ENCODE results near the gene ISL2.

The ISL2 gene

DNA sequence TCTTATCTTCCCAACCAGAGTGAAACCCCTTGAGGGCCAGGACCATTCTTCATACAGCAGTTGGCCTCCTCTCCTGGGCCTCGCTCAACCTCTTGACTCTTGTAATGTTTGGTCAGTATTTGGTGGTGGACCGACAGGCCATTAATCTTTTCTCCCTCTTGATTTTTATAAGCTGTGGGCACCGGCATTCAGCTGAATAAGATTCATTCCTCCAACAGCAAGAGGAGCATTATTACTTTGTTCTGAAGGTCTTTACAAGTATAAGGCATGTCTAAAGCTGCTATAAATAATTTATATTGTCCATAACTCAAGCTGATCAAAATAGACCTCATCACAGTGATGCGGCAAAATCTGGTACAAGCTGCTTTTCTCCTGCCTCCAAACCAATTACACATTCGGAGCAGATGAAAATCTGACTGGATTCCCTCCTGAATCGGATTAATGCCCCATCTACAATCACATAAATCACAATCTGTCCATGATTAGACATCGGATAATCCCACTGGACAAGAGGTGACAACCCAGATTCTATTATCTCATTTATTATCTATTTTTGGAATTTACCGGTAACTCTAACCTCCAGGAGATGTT, 8.4 kb upstream of the ISL2 start:
- no peak for DNase-seq

DNA sequence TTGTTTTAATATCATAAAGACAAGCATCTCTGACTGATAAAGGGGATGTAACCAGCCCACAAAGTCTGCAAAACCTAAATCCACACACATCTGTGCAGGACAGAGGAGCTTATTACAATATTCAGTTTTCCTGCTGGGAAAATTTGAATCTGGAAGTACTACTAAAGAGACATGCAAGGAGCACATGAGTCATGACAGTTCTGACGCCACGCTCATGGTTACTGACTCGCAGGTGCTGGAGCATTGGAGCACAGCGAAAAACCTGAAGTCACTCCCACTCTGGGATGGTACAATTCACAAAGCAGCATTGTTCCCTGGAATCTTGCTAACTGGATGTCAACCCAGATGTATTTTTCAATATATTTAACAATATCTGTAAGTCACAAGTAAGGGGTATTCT, 7.6 kb upstream of the ISL2 start:
- no peak for DNase-seq

DNA sequence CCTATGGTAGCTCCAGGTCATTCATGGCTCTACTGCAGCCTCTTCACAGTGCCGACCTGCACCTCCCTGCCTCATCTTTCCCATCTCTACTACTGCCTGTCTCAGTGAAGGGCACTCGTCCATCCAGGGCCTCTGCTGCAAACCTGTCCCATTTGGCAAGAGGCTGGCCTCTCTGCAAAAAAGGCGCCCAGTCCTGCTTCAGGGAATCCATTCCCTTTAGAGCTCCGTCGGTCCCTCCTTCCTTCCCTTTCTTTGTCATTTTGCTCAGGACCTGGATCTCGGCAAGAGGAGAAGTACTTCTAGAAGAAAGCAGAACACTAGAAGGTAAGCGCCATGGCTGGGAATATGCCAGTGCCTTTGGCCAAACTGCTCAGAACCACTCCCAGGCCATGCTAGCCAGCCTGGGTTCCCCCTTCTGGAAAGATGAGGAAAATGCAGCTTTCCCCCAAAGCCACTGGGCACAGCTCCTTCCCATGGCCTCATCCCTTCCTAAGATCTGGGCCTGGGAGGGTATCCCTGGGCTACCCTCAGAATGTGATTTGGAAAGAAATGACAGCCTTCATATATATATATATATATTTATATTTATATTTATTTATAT, 6.4 kb upstream of the ISL2 start:
- DNase-seq: no peak

DNA sequence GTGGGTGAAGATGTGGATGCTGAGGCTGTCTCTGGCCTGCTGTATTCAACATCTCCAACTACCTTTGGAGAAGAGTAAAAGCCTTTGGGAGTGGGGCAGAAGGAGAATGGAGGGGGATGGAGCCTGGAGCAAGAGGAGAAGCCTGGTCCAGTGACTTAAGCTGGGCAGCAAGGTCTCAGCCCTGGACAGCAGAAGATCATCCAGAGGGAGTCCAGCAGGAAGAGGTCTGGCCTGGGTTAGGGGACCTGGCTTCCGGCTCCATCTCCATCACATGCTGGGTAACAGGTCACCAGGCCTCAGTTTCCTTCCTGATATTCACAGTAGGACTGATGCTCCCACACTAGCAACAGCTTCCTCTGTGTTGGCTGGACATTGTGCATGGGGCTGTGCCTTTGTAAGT, 3.8 kb upstream of the ISL2 start:
- DNase-seq: no peak

DNA sequence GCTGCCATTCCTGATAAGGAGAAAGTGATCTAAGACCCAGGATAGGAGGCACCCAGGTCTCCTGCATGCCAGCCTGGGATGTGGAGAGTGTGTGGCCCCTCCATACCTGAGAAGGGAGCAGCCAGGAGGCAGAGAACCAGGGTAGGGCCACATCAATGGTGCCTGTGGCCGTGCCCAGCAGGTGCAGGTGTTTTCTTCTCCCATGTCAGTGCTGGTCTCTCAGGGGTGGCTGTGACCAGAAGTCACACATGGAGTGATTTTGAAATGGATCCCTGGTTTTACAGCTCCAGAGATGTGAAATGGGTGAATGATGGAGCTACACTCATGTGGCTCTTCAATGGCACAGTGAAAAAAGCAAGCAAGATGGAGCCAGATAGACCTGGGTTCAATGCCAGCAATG, 3.3 kb upstream of the ISL2 start:
- DNase-seq: no peak

DNA sequence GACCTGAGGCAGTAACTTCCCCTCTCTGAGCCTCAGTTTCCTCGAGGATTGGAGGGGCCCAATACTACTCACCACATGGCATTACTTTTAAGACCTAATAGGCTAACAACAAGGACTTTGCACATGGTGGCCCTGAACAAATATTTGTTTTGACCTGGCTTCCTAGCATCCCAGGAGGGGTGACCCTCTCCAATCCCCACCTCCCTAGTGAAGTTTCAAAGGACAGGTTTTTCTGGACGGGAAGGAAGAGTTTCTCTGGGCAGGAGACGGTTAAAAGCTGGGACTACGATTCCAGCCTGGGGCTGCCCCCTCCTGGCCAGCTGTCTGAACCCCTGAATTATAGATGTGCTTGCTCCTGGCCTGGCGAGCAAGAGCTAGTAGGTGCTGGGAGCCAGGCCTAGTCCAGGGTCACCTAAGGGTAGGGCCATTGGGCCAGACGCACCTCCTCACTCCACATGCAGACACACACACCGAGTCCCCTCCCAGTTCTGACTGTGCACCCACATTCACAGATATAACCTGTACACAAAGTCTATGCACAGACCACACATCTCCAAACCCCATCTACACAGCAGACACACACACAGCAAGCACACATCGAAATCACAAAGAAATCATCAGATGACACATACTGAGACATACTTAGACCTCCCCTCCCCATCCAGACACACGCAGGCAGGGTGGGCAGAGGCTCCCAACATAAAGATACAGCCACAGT, 2.7 kb upstream of the ISL2 start:
- DNase-seq: no peak

DNA sequence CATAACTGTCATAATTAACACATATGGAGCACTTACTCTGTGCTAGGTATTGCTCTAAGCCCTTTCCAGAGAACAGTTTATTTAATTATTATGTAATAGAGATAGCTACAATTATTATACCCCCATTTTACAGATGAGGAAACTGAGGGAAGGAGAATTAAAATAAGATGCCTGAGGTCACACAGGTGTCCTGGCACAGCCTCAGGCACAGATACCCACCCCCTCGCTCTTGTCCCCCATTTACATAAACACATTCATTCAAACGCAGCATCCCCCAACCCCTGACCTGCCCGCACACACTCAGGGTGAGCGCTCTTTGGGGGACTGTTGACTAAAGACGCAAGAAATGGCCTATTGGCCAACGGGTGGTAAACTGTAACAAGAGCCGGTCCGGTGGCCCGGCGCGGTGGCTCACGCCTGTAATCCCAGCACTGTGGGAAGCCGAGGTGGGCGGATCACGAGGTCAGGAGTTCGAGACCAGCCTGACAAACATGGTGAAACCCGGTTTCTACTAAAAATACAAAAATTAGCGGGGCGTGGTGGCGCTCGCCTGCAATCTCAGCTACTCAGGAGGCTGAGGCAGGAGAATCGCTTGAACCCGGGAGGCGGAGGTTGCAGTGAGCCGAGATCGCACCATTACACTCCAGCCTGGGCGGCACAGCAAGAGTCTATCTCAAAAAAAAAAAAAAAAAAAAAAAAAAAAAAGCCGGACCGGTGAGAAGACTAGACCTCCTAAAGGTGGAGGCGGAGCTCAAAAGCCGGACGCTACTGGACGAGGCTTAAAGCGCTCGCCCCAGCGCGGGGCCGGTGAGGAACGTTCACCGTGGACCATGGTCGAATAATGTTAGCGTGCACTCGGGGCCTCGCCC, 1.9 kb upstream of the ISL2 start:
- no peak for DNase-seq

DNA sequence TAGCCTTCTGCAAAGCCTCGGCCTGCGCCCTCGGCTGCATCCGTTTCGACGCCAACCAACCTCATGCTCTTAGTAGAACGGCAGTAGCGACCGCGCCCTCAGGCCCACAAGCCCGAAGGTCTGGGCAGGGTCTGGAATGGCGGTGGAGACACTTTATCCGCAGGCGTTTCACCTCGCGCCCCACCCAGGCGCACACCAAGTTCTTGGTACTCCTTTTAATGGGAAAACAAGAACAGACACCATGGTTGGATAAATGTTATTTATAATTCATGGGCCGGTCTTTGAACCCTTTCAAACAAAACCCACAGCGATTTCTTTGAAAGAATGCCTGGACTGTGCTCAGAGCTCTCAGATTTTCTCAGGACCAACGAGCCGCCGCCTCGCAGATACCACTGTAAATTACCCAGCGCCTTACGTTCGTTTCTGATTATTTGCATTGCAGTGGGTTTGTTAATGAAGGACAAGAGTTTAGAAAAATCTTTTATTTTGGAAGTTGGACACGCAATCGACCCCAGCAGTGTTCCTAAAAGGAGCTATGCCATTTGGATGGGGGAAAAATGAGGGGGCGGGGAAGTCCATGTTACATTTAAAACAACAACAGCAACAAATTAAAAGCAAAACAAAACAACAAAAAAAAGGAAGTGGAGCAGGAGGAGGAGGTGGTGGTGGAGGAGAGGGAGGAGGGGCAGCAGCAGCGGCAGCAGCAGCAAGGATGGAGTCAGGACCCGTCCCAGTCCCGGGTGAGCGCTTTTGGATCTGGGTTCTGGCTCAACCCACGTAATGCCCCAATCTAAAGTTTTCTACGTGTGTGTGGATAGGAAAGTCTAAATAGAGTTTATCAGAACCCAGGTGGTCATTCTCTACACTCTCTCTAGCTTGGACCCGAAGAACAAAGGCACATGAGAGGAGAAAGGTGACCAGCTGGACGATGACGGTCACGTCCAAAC, 993 bp upstream of the ISL2 start:
- DNase-seq: no peak

DNA sequence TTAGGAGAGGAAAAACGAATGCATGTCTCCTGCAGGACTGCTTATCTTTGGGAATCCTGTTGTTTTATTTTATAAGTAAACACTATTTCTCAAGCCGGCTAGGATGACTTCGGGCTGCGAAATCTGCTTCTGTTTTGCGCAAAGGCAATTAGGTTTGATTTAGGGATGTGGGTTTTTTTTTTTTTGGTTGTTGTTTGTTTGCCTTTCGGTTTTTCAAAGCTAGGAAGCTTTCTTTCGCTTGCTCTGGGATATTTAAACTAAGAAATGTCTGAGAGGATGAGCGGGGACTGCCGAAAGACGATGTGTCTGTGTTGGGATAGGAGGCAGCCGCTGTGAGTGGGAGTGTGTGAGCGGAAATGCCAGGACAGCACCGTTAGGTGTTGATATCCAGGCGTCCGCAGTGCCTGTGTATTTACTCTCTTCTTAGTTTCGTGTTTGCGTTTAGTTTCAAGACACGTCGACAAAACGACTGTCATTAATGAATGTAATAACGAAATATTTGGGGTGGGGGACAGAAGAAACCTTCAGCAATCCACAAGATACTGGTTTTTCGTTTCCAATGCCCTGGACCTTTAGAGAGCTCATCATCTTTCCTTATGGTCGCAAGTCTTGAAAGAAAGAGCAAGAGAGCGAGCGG, 604 bp downstream of the ISL2 start:
- peak; percentile 23 for DNase-seq

DNA sequence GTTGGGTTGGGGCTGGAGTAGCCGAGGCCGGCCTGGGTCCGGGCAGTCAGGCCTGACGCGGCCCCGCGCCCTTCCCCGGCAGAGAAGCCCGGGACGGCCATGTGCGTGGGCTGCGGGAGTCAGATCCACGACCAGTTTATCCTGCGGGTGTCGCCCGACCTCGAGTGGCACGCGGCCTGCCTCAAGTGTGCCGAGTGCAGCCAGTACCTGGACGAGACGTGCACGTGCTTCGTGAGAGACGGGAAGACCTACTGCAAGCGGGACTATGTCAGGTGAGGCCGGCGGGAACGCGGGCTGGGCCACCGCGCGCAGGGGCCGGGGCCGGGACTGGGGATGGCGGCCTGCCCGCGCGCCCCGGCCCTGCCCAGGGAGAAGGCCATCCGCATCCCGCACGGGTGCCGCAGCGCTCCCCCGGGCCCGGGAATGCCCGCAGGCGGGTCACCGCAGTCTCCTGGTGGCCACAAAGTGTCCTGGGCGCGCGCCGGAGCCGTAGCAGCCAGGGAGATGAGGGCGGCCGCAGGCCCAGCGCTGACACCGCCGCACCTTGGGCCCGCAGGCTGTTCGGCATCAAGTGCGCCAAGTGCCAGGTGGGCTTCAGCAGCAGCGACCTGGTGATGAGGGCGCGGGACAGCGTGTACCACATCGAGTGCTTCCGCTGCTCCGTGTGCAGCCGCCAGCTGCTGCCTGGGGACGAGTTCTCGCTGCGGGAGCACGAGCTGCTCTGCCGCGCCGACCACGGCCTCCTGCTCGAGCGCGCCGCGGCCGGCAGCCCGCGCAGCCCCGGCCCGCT, 1.3 kb downstream of the ISL2 start:
- DNase-seq: peak; percentile 23

DNA sequence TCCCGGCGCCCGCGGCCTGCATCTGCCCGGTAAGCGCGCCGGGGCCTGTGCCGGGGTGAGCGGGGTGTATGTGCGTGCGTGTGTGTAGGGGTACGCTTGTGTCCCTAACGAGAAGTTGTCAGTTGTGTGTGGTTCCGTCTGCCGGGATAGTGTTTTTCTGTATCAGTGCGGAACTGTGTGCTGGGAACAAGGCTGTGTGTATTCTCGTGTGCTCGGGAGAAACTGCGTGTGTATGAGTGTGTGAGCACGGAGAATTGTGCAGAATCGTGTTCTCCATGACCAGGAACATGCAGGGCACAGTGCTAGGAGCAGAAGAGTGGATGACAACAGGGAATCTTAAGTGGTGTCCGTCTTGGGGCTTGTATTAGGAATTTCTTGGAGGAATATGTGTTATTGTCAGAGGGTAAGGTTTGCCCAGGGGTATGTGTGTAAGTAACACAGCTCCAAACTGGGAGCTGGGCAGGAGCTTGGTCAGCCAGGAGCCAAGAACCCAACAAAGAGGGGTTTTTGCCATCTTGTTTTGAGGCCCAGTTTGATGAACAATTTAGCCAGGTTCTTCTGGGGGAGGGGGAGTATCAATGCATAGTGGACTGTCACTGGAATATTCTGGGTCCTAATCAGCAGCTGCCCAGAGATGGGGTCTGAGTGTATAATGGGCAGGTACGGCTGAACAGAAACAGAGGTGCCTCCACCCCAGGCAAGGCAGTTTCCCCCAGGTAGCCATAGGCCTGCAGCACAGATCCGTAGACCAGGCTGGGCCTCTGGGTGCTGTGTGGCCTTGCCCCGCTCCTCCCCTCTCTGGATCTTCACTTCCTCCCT, 2.1 kb downstream of the ISL2 start:
- no peak for DNase-seq

DNA sequence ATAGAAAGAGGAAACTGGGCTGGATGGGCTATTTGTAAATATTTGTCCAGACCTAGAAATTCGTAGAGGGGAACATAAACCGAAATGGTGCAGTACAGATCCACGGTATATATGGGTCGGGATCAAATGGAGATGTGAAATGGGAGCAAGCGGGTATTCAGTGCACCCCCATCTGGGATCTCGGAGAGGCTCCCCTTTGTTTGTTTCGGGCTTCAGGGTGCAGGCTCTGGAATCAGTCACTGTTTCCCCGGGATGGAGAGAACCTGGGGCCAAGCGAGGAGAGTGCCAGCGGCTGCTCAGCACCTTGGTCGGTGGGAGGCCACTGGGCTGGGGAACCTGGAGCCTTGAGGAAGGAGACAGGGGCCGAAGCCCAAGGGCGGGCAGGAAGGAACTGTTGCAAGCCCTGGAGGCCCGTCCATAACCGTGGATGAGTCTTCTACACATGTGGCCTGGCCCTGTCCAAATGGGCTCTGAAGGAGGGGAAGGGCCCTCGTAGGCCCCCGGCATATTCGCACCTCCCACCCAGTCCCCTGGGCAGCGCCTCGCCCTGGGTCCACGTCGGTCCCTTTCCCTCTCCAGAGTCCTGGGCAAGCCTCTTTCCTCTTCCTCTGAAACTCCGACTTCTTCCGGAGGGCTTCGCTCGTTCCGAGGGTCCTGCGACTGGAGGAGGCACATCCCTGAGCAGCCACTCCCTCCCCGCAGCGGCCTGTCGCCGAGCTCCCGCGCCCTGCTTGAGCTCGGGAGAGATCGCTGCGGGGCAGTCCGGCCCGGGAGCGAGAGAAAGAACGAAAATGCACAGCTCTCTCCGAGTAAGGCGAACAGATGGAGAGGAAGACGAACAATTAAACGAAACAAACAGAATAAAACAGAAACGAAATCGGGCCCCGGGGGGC, 3.0 kb downstream of the ISL2 start:
- no peak for DNase-seq

DNA sequence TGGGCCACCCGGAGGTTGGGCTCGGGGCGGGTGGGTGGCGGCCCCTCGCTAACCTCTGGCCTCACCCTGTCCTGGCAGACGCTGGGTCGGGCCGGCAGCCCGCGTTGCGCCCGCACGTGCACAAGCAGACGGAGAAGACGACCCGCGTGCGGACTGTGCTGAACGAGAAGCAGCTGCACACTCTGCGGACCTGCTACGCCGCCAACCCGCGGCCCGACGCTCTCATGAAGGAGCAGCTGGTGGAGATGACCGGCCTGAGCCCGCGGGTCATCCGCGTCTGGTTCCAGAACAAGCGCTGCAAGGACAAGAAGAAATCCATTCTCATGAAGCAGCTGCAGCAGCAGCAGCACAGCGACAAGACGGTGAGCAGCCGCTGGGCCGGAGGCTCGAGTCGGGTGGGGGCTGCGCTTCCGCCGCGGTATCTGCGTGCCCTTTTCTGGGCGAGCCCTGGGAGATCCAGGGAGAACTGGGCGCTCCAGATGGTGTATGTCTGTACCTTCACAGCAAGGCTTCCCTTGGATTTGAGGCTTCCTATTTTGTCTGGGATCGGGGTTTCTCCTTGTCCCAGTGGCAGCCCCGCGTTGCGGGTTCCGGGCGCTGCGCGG, 3.7 kb downstream of the ISL2 start:
- DNase-seq: peak; percentile 44

DNA sequence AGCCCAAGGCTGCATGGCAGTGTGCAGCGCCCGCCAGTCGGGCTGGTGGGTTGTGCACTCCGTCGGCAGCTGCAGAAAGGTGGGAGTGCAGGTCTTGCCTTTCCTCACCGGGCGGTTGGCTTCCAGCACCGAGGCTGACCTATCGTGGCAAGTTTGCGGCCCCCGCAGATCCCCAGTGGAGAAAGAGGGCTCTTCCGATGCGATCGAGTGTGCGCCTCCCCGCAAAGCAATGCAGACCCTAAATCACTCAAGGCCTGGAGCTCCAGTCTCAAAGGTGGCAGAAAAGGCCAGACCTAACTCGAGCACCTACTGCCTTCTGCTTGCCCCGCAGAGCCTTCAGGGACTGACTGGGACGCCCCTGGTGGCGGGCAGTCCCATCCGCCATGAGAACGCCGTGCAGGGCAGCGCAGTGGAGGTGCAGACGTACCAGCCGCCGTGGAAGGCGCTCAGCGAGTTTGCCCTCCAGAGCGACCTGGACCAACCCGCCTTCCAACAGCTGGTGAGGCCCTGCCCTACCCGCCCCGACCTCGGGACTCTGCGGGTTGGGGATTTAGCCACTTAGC, 4.3 kb downstream of the ISL2 start:
- peak; percentile 53 for DNase-seq

DNA sequence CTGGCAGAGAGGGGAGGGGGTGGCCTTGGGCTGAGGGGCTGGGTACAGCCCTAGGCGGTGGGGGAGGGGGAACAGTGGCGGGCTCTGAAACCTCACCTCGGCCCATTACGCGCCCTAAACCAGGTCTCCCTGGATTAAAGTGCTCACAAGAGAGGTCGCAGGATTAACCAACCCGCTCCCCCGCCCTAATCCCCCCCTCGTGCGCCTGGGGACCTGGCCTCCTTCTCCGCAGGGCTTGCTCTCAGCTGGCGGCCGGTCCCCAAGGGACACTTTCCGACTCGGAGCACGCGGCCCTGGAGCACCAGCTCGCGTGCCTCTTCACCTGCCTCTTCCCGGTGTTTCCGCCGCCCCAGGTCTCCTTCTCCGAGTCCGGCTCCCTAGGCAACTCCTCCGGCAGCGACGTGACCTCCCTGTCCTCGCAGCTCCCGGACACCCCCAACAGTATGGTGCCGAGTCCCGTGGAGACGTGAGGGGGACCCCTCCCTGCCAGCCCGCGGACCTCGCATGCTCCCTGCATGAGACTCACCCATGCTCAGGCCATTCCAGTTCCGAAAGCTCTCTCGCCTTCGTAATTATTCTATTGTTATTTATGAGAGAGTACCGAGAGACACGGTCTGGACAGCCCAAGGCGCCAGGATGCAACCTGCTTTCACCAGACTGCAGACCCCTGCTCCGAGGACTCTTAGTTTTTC, 4.9 kb downstream of the ISL2 start:
- DNase-seq: peak; percentile 13

DNA sequence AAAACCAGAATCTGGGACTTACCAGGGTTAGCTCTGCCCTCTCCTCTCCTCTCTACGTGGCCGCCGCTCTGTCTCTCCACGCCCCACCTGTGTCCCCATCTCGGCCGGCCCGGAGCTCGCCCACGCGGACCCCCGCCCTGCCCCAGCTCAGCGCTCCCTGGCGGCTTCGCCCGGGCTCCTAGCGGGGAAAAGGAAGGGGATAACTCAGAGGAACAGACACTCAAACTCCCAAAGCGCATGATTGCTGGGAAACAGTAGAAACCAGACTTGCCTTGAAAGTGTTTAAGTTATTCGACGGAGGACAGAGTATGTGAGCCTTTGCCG, 5.4 kb downstream of the ISL2 start:
- DNase-seq: no peak

DNA sequence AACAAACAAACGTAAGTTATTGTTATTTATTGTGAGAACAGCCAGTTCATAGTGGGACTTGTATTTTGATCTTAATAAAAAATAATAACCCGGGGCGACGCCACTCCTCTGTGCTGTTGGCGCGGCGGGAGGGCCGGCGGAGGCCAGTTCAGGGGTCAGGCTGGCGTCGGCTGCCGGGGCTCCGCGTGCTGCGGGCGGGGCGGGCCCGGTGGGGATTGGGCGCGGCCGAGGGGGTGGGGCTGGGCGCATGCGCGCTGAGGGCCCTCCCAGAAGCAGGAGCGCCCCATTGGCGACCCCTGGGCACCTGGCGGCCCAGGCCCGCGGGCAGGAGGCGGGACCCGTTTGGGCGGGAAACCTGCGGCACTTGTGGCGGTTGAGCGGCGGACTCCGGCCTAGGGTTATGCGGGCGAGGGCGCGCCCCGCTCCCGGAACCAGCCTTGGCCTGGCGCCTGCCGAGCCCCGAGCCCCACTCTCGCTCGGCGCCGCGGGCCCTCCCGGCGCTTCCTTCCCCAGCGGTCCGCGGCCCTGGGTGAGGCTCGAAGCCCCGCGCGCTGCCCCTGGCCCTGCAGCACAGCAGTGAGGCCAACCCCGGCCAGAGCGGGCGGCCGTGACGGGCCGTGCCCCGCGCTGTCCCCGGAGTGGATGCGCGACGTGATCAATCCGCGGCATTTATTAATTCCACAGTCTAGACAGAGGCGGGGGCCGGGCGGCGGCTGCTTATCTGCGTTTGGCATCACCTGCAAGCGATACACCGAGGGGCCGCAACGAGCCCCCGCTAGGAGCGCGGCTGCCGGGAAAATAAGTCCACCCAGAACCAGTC, 6.0 kb downstream of the ISL2 start:
- DNase-seq: peak; percentile 14

All from CD4-positive, alpha-beta T cell treated with Interleukin-17A for 4 hours (primary cell).